ENCODE data around the gene CWF19L1. TPM values are rescaled to one million over a fixed set of nuclear protein-coding genes. Genes with fewer than 3 reads are reported as not detected.

CWF19L1 gene
- total and polyA plus RNA-seq, 2 of the 13 experiments (the other 11 are each of a cell fraction or from before 2014, with no cell fraction given) = 13.6 to 42.1 TPM

DNA sequence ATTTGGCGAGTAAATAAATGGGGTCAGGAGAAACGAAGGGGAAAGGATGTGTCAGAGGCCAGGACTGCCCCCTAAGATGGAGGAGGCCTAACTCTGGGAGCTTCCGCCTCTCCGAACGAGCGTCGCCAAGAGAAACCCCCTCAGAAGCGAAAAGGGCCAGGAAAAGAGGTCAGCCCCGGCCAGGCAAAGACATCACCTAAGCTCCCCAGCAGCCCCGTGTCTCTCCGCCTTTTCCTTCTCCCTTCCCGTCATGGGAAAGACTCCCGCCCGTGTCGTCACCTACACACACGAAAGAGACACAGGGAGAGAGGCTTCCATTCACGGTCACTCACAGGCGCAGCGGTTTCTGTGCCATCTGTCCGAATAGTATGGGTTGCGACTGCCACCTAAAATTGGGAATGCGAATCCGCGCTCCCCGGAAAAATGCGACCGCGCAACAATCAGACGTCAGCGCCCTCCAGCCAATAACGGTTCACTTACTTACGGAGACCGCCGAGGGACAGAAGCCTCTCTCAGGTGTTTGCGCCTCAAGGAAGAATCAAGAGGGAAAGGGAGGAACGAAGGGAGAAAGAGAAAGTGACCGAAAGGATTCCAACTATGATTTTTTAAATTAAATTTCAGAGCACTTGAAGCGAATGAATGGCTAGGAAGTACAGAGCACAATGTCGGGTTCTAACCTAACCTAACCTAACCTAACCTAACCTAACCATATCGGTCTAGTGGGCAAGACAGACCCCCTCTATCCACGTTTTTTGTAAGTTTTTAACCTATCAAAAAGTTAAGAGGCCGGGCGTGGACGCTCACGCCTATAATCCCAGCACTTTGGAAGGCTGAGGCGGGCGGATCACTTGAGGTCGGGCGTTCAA is at the start of gene CWF19L1 (continued):
- TF ChIP-seq, protein P1, sequence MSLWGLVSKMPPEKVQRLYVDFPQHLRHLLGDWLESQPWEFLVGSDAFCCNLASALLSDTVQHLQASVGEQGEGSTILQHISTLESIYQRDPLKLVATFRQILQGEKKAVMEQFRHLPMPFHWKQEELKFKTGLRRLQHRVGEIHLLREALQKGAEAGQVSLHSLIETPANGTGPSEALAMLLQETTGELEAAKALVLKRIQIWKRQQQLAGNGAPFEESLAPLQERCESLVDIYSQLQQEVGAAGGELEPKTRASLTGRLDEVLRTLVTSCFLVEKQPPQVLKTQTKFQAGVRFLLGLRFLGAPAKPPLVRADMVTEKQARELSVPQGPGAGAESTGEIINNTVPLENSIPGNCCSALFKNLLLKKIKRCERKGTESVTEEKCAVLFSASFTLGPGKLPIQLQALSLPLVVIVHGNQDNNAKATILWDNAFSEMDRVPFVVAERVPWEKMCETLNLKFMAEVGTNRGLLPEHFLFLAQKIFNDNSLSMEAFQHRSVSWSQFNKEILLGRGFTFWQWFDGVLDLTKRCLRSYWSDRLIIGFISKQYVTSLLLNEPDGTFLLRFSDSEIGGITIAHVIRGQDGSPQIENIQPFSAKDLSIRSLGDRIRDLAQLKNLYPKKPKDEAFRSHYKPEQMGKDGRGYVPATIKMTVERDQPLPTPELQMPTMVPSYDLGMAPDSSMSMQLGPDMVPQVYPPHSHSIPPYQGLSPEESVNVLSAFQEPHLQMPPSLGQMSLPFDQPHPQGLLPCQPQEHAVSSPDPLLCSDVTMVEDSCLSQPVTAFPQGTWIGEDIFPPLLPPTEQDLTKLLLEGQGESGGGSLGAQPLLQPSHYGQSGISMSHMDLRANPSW (CRISPR knock-in tag; IDR thresholded peaks at IDR 0.05; ENCODE audit: borderline replicate concordance) = no peak; the same call in 1 of the 2 replicates
- TF ChIP-seq, protein P2, sequence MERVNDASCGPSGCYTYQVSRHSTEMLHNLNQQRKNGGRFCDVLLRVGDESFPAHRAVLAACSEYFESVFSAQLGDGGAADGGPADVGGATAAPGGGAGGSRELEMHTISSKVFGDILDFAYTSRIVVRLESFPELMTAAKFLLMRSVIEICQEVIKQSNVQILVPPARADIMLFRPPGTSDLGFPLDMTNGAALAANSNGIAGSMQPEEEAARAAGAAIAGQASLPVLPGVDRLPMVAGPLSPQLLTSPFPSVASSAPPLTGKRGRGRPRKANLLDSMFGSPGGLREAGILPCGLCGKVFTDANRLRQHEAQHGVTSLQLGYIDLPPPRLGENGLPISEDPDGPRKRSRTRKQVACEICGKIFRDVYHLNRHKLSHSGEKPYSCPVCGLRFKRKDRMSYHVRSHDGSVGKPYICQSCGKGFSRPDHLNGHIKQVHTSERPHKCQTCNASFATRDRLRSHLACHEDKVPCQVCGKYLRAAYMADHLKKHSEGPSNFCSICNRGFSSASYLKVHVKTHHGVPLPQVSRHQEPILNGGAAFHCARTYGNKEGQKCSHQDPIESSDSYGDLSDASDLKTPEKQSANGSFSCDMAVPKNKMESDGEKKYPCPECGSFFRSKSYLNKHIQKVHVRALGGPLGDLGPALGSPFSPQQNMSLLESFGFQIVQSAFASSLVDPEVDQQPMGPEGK (CRISPR knock-in tag; IDR thresholded peaks at IDR 0.05) = peak; percentile 55; the same call in 1 of the 2 replicates
- TF ChIP-seq, protein P3, sequence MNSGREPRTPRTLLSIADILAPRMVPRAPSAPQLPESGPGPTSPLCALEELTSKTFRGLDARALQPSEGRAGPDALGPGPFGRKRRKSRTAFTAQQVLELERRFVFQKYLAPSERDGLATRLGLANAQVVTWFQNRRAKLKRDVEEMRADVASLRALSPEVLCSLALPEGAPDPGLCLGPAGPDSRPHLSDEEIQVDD (CRISPR knock-in tag; IDR thresholded peaks at IDR 0.05; ENCODE audit: borderline replicate concordance) = no peak
- TF ChIP-seq SPEN (CRISPR knock-in tag; IDR thresholded peaks at IDR 0.05; ENCODE audit: low read depth) (peak; percentile 86), ZNF317 (CRISPR knock-in tag; IDR thresholded peaks at IDR 0.05) (no peak; the same call in 1 of the 2 replicates), SMARCC2 (IDR thresholded peaks at IDR 0.05) (no peak), ZNF256 (CRISPR knock-in tag; conservative IDR thresholded peaks at IDR 0.05) (no peak), SETDB1 (CRISPR knock-in tag; IDR thresholded peaks at IDR 0.05; ENCODE audit: borderline replicate concordance) (no peak), ZNF33A (CRISPR knock-in tag; IDR thresholded peaks at IDR 0.05; ENCODE audit: borderline replicate concordance) (peak; percentile 63; the same call in 1 of the 2 replicates), ZNF136 (CRISPR knock-in tag; IDR thresholded peaks at IDR 0.05; ENCODE audit: low read depth) (peak; percentile 74; the same call in 1 of the 2 replicates), SMAD3 (CRISPR knock-in tag; IDR thresholded peaks at IDR 0.05) (peak; percentile 87; the same call in 1 of the 2 replicates), ZNF577 (CRISPR knock-in tag; IDR thresholded peaks at IDR 0.05; ENCODE audit: borderline replicate concordance, low read depth) (no peak), GTF2F1 (IDR thresholded peaks at IDR 0.05; ENCODE audit: low read length) (no peak), SIX4 (CRISPR knock-in tag; IDR thresholded peaks at IDR 0.05) (no peak), SIN3A (IDR thresholded peaks at IDR 0.05; ENCODE audit: borderline replicate concordance, low read depth, low read length) (peak; percentile 85; the same call in 1 of the 2 replicates), EED (CRISPR knock-in tag; IDR thresholded peaks at IDR 0.05) (no peak), ZNF629 (CRISPR knock-in tag; conservative IDR thresholded peaks at IDR 0.05) (no peak), ZNF790 (CRISPR knock-in tag; IDR thresholded peaks at IDR 0.05; ENCODE audit: borderline replicate concordance) (no peak)
- TF ChIP-seq, protein P4, sequence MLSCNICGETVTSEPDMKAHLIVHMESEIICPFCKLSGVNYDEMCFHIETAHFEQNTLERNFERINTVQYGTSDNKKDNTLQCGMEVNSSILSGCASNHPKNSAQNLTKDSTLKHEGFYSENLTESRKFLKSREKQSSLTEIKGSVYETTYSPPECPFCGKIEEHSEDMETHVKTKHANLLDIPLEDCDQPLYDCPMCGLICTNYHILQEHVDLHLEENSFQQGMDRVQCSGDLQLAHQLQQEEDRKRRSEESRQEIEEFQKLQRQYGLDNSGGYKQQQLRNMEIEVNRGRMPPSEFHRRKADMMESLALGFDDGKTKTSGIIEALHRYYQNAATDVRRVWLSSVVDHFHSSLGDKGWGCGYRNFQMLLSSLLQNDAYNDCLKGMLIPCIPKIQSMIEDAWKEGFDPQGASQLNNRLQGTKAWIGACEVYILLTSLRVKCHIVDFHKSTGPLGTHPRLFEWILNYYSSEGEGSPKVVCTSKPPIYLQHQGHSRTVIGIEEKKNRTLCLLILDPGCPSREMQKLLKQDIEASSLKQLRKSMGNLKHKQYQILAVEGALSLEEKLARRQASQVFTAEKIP (CRISPR knock-in tag; IDR thresholded peaks at IDR 0.05; ENCODE audit: borderline replicate concordance) = no peak
- TF ChIP-seq, protein P5, sequence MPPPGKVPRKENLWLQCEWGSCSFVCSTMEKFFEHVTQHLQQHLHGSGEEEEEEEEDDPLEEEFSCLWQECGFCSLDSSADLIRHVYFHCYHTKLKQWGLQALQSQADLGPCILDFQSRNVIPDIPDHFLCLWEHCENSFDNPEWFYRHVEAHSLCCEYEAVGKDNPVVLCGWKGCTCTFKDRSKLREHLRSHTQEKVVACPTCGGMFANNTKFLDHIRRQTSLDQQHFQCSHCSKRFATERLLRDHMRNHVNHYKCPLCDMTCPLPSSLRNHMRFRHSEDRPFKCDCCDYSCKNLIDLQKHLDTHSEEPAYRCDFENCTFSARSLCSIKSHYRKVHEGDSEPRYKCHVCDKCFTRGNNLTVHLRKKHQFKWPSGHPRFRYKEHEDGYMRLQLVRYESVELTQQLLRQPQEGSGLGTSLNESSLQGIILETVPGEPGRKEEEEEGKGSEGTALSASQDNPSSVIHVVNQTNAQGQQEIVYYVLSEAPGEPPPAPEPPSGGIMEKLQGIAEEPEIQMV (CRISPR knock-in tag; IDR thresholded peaks at IDR 0.05; ENCODE audit: low read depth) = 0 out of 2 replicates have a peak, but pooled peaks have one; percentile 37

All from HepG2 (cell line).